Placental pericyte (primary cell): ENCODE results near the gene LENG9. TPM values are rescaled to one million over a fixed set of nuclear protein-coding genes. Genes with fewer than 3 reads are reported as not detected.

Experiments used
- small RNA-seq: library from RNA; depleted of rRNA; stranded (forward); fragments of <200 nt; gene quantifications from one replicate; pipeline ENCODE3, GENCODE V24; 2012; ENCODE audit warnings: low replicate concordance
- total RNA-seq: library from RNA; depleted of rRNA; stranded (reverse); fragments of >200 nt; gene quantifications from 2 replicates; pipeline ENCODE4 v1.2.3, GENCODE V29; 2012

Gene LENG9
- 5.4 and 6.1 TPM in 2 replicates for total RNA-seq

GRCh38 chr19:54463531-54464043 lies at the start of gene LENG9:
TSS of gene LENG9 (minus strand) at chr19:54463778. CDS start at chr19:54463526, 252 bp downstream.

GRCh38 chr19:54502518-54503048 lies 39.0 kb upstream of the LENG9 start, which contains the start of gene LAIR2:
TSS of gene LAIR2 (plus strand) at chr19:54502831. CDS start at chr19:54502919, 88 bp downstream.

GRCh38 chr19:54473071-54473891 lies 9.7 kb upstream of the LENG9 start, which contains the start of gene CDC42EP5:
TSS of gene CDC42EP5 (minus strand) at chr19:54473296. CDS start at chr19:54465547, 7,749 bp downstream.

GRCh38 chr19:54448774-54449700 lies 14.5 kb downstream of the LENG9 start, which contains the start of gene LENG8:
TSS of gene LENG8 (plus strand) at chr19:54449199. CDS start at chr19:54451345, 2,146 bp downstream.

GRCh38 chr19:54415208-54415900 lies 48.2 kb downstream of the LENG9 start, which contains the start of gene TTYH1:
TSS of gene TTYH1 (plus strand) at chr19:54415464. CDS start at chr19:54415553, 89 bp downstream.

Small RNA genes within 50 kb of the gene (small RNA-seq; reads per million reads assigned to genes)
- not detected for gene AC245884.3

Other genes with a start within 250 kb of the LENG9 start
- gene LILRB3, start 240.8 kb downstream of the LENG9 start, total RNA-seq = not detected in 2 replicates
- gene LILRA6, start 221.0 kb downstream of the LENG9 start, total RNA-seq = not detected in 2 replicates
- gene LILRB5, start 206.5 kb downstream of the LENG9 start, total RNA-seq = not detected in 2 replicates
- gene LILRB2, start 182.7 kb downstream of the LENG9 start, total RNA-seq = not detected in 2 replicates
- gene LILRA5, start 150.6 kb downstream of the LENG9 start, total RNA-seq = not detected in 2 replicates
- not detected in 2 replicates for gene LILRA4, start 124.6 kb downstream of the LENG9 start, total RNA-seq
- not detected in 2 replicates for gene LAIR1, start 98.8 kb downstream of the LENG9 start, total RNA-seq
- gene TTYH1, start 48.3 kb downstream of the LENG9 start, total RNA-seq = not detected in 2 replicates
- gene LENG8, start 14.6 kb downstream of the LENG9 start, total RNA-seq = 56.7 and 85.0 TPM in 2 replicates
- 8.5 and 9.4 TPM in 2 replicates for gene CDC42EP5, start 9.5 kb upstream of the LENG9 start, total RNA-seq
- not detected in 2 replicates for gene LAIR2, start 39.1 kb upstream of the LENG9 start, total RNA-seq
- not detected in 2 replicates for gene LILRA2, start 110.0 kb upstream of the LENG9 start, total RNA-seq
- not detected in 2 replicates for gene LILRA1, start 129.9 kb upstream of the LENG9 start, total RNA-seq
- not detected in 2 replicates for gene LILRB1, start 166.7 kb upstream of the LENG9 start, total RNA-seq
- gene LILRB4, start 199.2 kb upstream of the LENG9 start, total RNA-seq = 0.14 TPM in 1 of 2 replicates, not detected in the other